ENCODE results near the gene HEATR1.
"Not testable (repeated sequence)": the region's sequence is repeated elsewhere in the genome, so short reads cannot be mapped to it uniquely, and the experiment has no call there.

The HEATR1 gene

DNA sequence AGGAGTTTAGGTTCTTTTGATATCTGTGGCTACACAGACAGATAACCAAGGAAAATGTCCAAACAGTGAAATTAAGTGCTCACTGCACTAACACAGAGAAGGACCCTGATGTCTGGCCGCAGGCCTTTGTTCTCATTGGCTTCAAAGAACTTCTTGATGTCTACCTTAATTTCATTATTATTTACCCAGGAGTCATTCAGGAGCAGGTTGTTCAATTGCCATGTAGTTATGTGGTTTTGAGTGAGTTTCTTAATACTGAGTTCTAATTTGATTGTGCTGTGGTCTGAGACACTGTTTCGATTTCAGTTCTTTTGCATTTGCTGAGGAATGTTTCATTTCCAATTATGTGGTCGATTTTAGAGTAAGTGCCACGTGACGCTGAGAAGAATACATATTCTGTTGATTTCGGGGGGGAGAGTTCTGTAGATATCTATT, 95.7 kb downstream of the HEATR1 start:
- H2AFZ ChIP-seq (ENCODE audit: low read depth, low read length): no peak overlapping the region
- H3K9ac ChIP-seq (ENCODE audit: low read length): no peak overlapping the region
- peak overlapping the region; percentile 58 for H3K4me2 ChIP-seq (ENCODE audit: low read length)
- no peaks in the 10 kb centered on the region for H3K36me3 ChIP-seq (replicated peaks; ENCODE audit: low read depth, low read length)
- H3K27ac ChIP-seq (ENCODE audit: low read length): no peak overlapping the region
- no peaks in the 10 kb centered on the region for H3K9me3 ChIP-seq (ENCODE audit: insufficient read depth, low read length)
- H3K4me3 ChIP-seq (ENCODE audit: low read length): peak overlapping the region; percentile 19; the same call in 1 of the 2 replicates
- TF ChIP-seq EZH2phosphoT487 (IDR thresholded peaks at IDR 0.05; ENCODE audit: low read depth): peak; percentile 87
- TF ChIP-seq, protein P1, sequence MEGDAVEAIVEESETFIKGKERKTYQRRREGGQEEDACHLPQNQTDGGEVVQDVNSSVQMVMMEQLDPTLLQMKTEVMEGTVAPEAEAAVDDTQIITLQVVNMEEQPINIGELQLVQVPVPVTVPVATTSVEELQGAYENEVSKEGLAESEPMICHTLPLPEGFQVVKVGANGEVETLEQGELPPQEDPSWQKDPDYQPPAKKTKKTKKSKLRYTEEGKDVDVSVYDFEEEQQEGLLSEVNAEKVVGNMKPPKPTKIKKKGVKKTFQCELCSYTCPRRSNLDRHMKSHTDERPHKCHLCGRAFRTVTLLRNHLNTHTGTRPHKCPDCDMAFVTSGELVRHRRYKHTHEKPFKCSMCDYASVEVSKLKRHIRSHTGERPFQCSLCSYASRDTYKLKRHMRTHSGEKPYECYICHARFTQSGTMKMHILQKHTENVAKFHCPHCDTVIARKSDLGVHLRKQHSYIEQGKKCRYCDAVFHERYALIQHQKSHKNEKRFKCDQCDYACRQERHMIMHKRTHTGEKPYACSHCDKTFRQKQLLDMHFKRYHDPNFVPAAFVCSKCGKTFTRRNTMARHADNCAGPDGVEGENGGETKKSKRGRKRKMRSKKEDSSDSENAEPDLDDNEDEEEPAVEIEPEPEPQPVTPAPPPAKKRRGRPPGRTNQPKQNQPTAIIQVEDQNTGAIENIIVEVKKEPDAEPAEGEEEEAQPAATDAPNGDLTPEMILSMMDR (IDR thresholded peaks at IDR 0.05; ENCODE audit: low read depth, low read length): no peak
- H3K27me3 ChIP-seq (ENCODE audit: low read depth, low read length): peaks cover 69% of the 10 kb centered on the region
- H3K4me1 ChIP-seq (ENCODE audit: low read length): peaks cover 15% of the 10 kb centered on the region
- H4K20me1 ChIP-seq (ENCODE audit: insufficient read depth, low read length): peaks cover 21% of the 10 kb centered on the region
- H3K79me2 ChIP-seq (ENCODE audit: low read length): no peaks in the 10 kb centered on the region

DNA sequence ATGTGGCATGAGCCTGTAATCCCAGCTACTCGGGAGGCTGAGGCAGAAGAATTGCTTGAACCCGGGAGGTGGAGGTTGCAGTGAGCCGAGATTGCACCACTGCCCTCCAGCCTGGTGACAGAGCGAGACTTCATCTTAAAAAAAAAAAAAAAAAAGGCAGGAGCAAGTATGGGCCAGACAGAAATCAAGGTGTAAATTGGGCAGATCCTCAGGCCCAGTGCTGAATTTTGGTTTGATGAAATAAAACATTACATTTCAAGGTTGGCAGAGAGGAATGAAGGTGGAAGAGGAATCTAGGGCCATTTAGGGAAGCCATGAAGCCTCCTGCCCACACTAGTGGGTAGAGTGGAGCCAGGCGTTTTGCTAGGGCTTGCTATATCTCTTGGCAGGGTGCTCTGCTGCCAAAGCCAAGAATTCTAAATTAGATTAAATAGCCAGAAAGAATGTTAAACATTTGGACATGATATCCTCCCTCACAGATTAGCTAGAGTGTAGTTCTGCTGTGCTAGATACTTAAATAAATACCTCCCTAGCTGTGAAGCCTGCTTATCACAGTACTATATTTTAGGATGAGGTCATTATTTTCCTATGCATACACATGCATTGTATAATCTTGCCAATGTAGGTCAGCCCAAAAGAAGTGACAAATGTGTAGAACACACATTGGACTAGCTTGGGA, 97.2 kb downstream of the HEATR1 start:
- no peak overlapping the region for H3K9ac ChIP-seq (ENCODE audit: low read length)
- no peak overlapping the region for H2AFZ ChIP-seq (ENCODE audit: low read depth, low read length)
- TF ChIP-seq, protein P1 (IDR thresholded peaks at IDR 0.05; ENCODE audit: low read depth, low read length): no peak
- no peak for TF ChIP-seq EZH2phosphoT487 (IDR thresholded peaks at IDR 0.05; ENCODE audit: low read depth)
- H3K27me3 ChIP-seq (ENCODE audit: low read depth, low read length): peaks cover 71% of the 10 kb centered on the region
- H3K4me1 ChIP-seq (ENCODE audit: low read length): peaks cover 15% of the 10 kb centered on the region
- H3K27ac ChIP-seq (ENCODE audit: low read length): no peak overlapping the region
- no peaks in the 10 kb centered on the region for H3K79me2 ChIP-seq (ENCODE audit: low read length)
- no peaks in the 10 kb centered on the region for H3K36me3 ChIP-seq (replicated peaks; ENCODE audit: low read depth, low read length)
- H4K20me1 ChIP-seq (ENCODE audit: insufficient read depth, low read length): peaks cover 21% of the 10 kb centered on the region
- H3K4me3 ChIP-seq (ENCODE audit: low read length): no peak overlapping the region
- H3K4me2 ChIP-seq (ENCODE audit: low read length): no peak overlapping the region
- no peaks in the 10 kb centered on the region for H3K9me3 ChIP-seq (ENCODE audit: insufficient read depth, low read length)

DNA sequence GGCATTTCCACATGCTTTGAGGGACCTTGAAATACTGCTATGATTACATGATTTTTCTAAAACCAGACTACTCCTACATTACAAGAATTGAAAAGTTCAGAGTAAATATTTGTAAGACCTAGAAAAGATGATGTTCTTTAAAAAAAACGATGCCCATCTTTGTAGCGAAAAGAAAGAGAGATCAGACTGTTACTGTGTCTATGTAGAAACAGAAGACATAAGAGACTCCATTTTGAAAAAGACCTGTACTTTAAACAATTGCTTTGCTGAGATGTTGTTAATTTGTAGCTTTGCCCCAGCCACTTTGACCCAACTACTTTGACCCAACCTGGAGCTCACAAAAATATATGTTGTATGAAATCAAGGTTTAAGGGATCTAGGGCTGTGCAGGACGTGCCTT, 100.0 kb downstream of the HEATR1 start:
- H3K9ac ChIP-seq (ENCODE audit: low read length); H3K79me2 ChIP-seq (ENCODE audit: low read length); H3K4me3 ChIP-seq (ENCODE audit: low read length); H3K4me2 ChIP-seq (ENCODE audit: low read length); H2AFZ ChIP-seq (ENCODE audit: low read depth, low read length); H3K27ac ChIP-seq (ENCODE audit: low read length); H3K9me3 ChIP-seq (ENCODE audit: insufficient read depth, low read length); H3K36me3 ChIP-seq (replicated peaks; ENCODE audit: low read depth, low read length): not testable (repeated sequence)
- Histone ChIP-seq H4K20me1 (ENCODE audit: insufficient read depth, low read length) (peaks cover 15% of the 10 kb centered on the region), H3K4me1 (ENCODE audit: low read length) (peaks cover 12% of the 10 kb centered on the region), H3K27me3 (ENCODE audit: low read depth, low read length) (peaks cover 58% of the 10 kb centered on the region)

DNA sequence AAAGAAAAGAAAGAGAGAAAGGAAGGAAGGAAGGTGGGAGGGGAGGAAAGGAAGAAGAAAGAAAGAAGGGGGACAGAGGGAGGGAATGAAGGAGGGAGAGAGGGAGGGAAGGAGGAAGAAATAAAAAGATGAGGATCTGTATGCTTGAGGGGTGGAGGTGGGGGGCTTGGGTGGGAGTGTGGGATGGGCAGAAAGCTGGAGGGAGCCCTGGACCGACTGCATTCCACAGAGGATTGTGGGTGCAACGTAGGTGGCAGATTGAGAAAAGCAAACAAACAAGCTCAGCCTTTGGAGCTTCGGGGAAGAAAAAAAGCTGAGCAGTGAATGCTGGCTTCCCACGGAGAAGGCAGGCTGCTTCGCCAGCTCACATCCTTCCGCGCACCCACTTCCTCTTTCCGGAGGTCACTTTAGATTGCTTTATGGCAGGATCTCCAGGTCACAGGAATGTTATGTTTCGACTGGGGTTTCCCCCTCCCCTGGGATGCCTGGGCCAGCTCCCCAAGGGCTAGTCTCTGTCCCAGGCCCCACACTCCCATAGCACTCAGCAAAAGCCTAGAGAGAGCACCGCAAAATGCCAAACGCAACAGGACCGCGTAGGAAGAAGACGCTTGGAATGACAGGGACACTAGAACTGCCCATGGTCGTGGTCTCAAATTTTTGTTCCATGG, 101.2 kb downstream of the HEATR1 start:
- peaks cover 57% of the 10 kb centered on the region for H3K27me3 ChIP-seq (ENCODE audit: low read depth, low read length)
- H3K79me2 ChIP-seq (ENCODE audit: low read length): no peaks in the 10 kb centered on the region
- no peaks in the 10 kb centered on the region for H3K36me3 ChIP-seq (replicated peaks; ENCODE audit: low read depth, low read length)
- H3K9me3 ChIP-seq (ENCODE audit: insufficient read depth, low read length): no peaks in the 10 kb centered on the region
- H3K9ac ChIP-seq (ENCODE audit: low read length): no peak overlapping the region
- H4K20me1 ChIP-seq (ENCODE audit: insufficient read depth, low read length): peaks cover 6% of the 10 kb centered on the region; the same call in 1 of the 2 replicates
- no peaks in the 10 kb centered on the region; the same call in 1 of the 2 replicates for H3K4me1 ChIP-seq (ENCODE audit: low read length)
- TF ChIP-seq, protein P1 (IDR thresholded peaks at IDR 0.05; ENCODE audit: low read depth, low read length): no peak
- TF ChIP-seq EZH2phosphoT487 (IDR thresholded peaks at IDR 0.05; ENCODE audit: low read depth): no peak
- no peak overlapping the region for H3K27ac ChIP-seq (ENCODE audit: low read length)
- H3K4me2 ChIP-seq (ENCODE audit: low read length): peak overlapping the region; percentile 34
- H2AFZ ChIP-seq (ENCODE audit: low read depth, low read length): no peak overlapping the region
- H3K4me3 ChIP-seq (ENCODE audit: low read length): 0 out of 2 replicates have a peak overlapping the region, but pooled peaks have one; percentile 16

All from OCI-LY3 (cell line).